Neuronal stem cell (in vitro differentiated cells): Measurements from ENCODE around the gene MYD88.

Experiments used
- DNase-seq: peaks from one replicate; pipeline ENCODE4 v3.0.0-alpha.2; 2013; ENCODE audit warnings: low spot score
- H2AFZ ChIP-seq: one replicate; pipeline ENCODE4 v1.6.1; 2013; ENCODE audit warnings: mild to moderate bottlenecking, low read length, inconsistent platforms
- H2AK5ac ChIP-seq: 2 replicates; pipeline ENCODE4 v1.6.1; 2013; ENCODE audit warnings: low read depth, mild to moderate bottlenecking, inconsistent platforms, low read length, moderate library complexity, mixed read lengths
- H2BK120ac ChIP-seq: 2 replicates; pipeline ENCODE4 v1.6.1; 2013; ENCODE audit warnings: low read depth, mild to moderate bottlenecking, inconsistent platforms, low read length, moderate library complexity, mixed read lengths
- H2BK12ac ChIP-seq: one replicate; pipeline ENCODE4 v1.6.1; 2013; ENCODE audit warnings: low read length, inconsistent platforms
- H2BK15ac ChIP-seq: 2 replicates; pipeline ENCODE4 v1.6.1; 2013; ENCODE audit warnings: mild to moderate bottlenecking, low read length, inconsistent platforms, mixed read lengths
- H2BK5ac ChIP-seq: one replicate; pipeline ENCODE4 v1.6.1; 2013; ENCODE audit warnings: inconsistent platforms, mild to moderate bottlenecking, low read length, moderate library complexity
- H3K14ac ChIP-seq: one replicate; pipeline ENCODE4 v1.6.1; 2013; ENCODE audit warnings: low read length, inconsistent platforms
- H3K18ac ChIP-seq: 2 replicates; pipeline ENCODE4 v1.6.1; 2013; ENCODE audit warnings: low read length, inconsistent platforms
- H3K23ac ChIP-seq: 2 replicates; pipeline ENCODE4 v1.6.1; 2013; ENCODE audit warnings: low read depth, mild to moderate bottlenecking, mixed read lengths, low read length, inconsistent platforms; ENCODE audit not compliant: poor library complexity
- H3K27ac ChIP-seq: replicated peaks from 3 replicates; pipeline ENCODE4 v1.5.1; 2013; ENCODE audit warnings: low read length, inconsistent platforms
- H3K27me3 ChIP-seq, 3 experiments: 2 replicates each; pipeline ENCODE4 v1.6.1; 2013; ENCODE audit warnings: low read length in 3 of 3, mild to moderate bottlenecking in 2 of 3, inconsistent platforms in 1 of 3, low read depth in 1 of 3, mixed read lengths in 1 of 3, moderate library complexity in 1 of 3; ENCODE audit not compliant: control insufficient read depth in 3 of 3, insufficient read depth in 3 of 3
- H3K36me3 ChIP-seq, 2 donors: replicated peaks in 1 of 2; 2 replicates each; pipeline ENCODE4 v1.6.1; 2013; ENCODE audit warnings: low read length in 2 of 2; ENCODE audit not compliant: control insufficient read depth in 2 of 2, insufficient read depth in 2 of 2
- H3K4ac ChIP-seq: 2 replicates; pipeline ENCODE4 v1.6.1; 2013; ENCODE audit warnings: inconsistent platforms, mild to moderate bottlenecking, low read length, moderate library complexity
- H3K4me1 ChIP-seq, 2 donors: 1 replicate in 1 of 2; 2 replicates in 1 of 2; pipeline ENCODE4 v1.6.1; 2013; ENCODE audit warnings: low read length in 2 of 2, low read depth in 1 of 2; ENCODE audit not compliant: control insufficient read depth in 2 of 2, insufficient read depth in 1 of 2
- H3K4me2 ChIP-seq: one replicate; pipeline ENCODE4 v1.6.1; 2013; ENCODE audit warnings: mild to moderate bottlenecking, low read length, inconsistent platforms; ENCODE audit not compliant: insufficient read depth, poor library complexity, severe bottlenecking
- H3K4me3 ChIP-seq, 2 donors: 2 replicates each; pipeline ENCODE4 v1.5.1; 2013; ENCODE audit warnings: low read length in 2 of 2, mild to moderate bottlenecking in 2 of 2, inconsistent platforms in 1 of 2, moderate library complexity in 1 of 2
- H3K79me1 ChIP-seq: one replicate; pipeline ENCODE4 v1.6.1; 2013; ENCODE audit warnings: low read depth, mild to moderate bottlenecking, inconsistent platforms, low read length, moderate library complexity
- H3K9ac ChIP-seq: one replicate; pipeline ENCODE4 v1.6.1; 2013; ENCODE audit warnings: mild to moderate bottlenecking, low read depth, low read length, inconsistent platforms; ENCODE audit not compliant: poor library complexity
- H3K9me3 ChIP-seq, 2 donors: replicated peaks in 1 of 2; 2 replicates each; pipeline versions ENCODE3 to v1.6.1; 2013; ENCODE audit warnings: low read length in 2 of 2, mild to moderate bottlenecking in 2 of 2, inconsistent platforms in 1 of 2, low read depth in 1 of 2, mixed read lengths in 1 of 2, moderate library complexity in 1 of 2; ENCODE audit not compliant: control insufficient read depth in 2 of 2, insufficient read depth in 1 of 2
- H4K8ac ChIP-seq: one replicate; pipeline ENCODE4 v1.6.1; 2013; ENCODE audit warnings: low read depth, mild to moderate bottlenecking, inconsistent platforms, low read length, moderate library complexity
- H4K91ac ChIP-seq: one replicate; pipeline ENCODE4 v1.6.1; 2013; ENCODE audit warnings: low read length, low read depth, mild to moderate bottlenecking, inconsistent platforms; ENCODE audit not compliant: poor library complexity
- WGBS, 2 donors: extraction: QIAGEN DNeasy Blood & Tissue Kit; methylation state at CpG; one replicate each; pipeline ENCODE4 v1.1.7; 2013; ENCODE audit warnings: missing lambda C conversion rate in 2 of 2, mixed read lengths in 1 of 2; ENCODE audit not compliant: insufficient read length in 2 of 2, insufficient replicate concordance in 1 of 2; ENCODE audit errors: extremely low coverage in 2 of 2; 5-methylcytosine and 5-hydroxymethylcytosine counted together

Gene MYD88

GRCh38 chr3:38163117-38163840 is 24.8 kb downstream of the MYD88 start:
- H3K36me3 ChIP-seq = peaks cover 0 to 3% of the 10 kb centered on the region in 2 donors
- peaks cover 6% of the 10 kb centered on the region for H3K79me1 ChIP-seq
- no peak overlapping the region for H3K14ac ChIP-seq
- H4K91ac ChIP-seq = no peak overlapping the region
- H3K4me1 ChIP-seq = peaks cover 2 to 4% of the 10 kb centered on the region in 2 donors
- no peak overlapping the region for H3K23ac ChIP-seq
- no peak overlapping the region for H2BK120ac ChIP-seq
- H3K9me3 ChIP-seq = no peaks in the 10 kb centered on the region
- no peak overlapping the region for H3K4me2 ChIP-seq
- H3K27me3 ChIP-seq = no peaks in the 10 kb centered on the region
- no peak overlapping the region for H2BK12ac ChIP-seq
- H2BK5ac ChIP-seq = no peak overlapping the region
- DNase-seq = no peak
- H3K27ac ChIP-seq = no peak overlapping the region
- no CpG with 5 or more reads among the region's 12 CpGs for whole genome bisulfite sequencing, 2 donors
- no peak overlapping the region for H2AK5ac ChIP-seq
- no peak overlapping the region for H3K18ac ChIP-seq
- H4K8ac ChIP-seq = no peak overlapping the region
- no peak overlapping the region for H3K4ac ChIP-seq
- no peak overlapping the region for H3K9ac ChIP-seq
- no peak overlapping the region for H3K4me3 ChIP-seq
- no peak overlapping the region for H2AFZ ChIP-seq
- no peak overlapping the region for H2BK15ac ChIP-seq

GRCh38 chr3:38163841-38164642 is 25.6 kb downstream of the MYD88 start:
- Histone ChIP-seq H3K4ac (no peak overlapping the region), H2BK12ac (no peak overlapping the region), H3K9me3 (no peaks in the 10 kb centered on the region), H3K27ac (no peak overlapping the region), H3K36me3 (peaks cover 0 to 3% of the 10 kb centered on the region in 2 donors), H4K8ac (no peak overlapping the region), H3K18ac (peak overlapping the region; percentile 93), H2BK5ac (no peak overlapping the region), H3K9ac (no peak overlapping the region), H3K14ac (no peak overlapping the region), H3K4me3 (peak overlapping the region; percentile 74 to 94), H4K91ac (no peak overlapping the region), H3K4me1 (peaks cover 2 to 4% of the 10 kb centered on the region in 2 donors), H2BK15ac (peak overlapping the region; percentile 85), H3K27me3 (no peaks in the 10 kb centered on the region), H2AK5ac (peak overlapping the region; percentile 52), H3K4me2 (peak overlapping the region; percentile 88), H2BK120ac (no peak overlapping the region), H3K23ac (no peak overlapping the region), H2AFZ (peak overlapping the region; percentile 95), H3K79me1 (peaks cover 6% of the 10 kb centered on the region)
- WGBS, 2 donors = no CpG with 5 or more reads among the region's 24 CpGs
- no peak for DNase-seq

GRCh38 chr3:38164643-38164951 is 26.1 kb downstream of the MYD88 start:
- no peak overlapping the region for H4K8ac ChIP-seq
- no peak overlapping the region for H3K9ac ChIP-seq
- peak overlapping the region; percentile 91 for H3K23ac ChIP-seq
- no peak overlapping the region for H3K4ac ChIP-seq
- peak overlapping the region; percentile 19 for H2AK5ac ChIP-seq
- peaks cover 6% of the 10 kb centered on the region for H3K79me1 ChIP-seq
- peak overlapping the region; percentile 88 for H3K4me2 ChIP-seq
- peak overlapping the region; percentile 85 for H2BK15ac ChIP-seq
- H2AFZ ChIP-seq = peak overlapping the region; percentile 95
- no peak for DNase-seq
- H3K9me3 ChIP-seq = no peaks in the 10 kb centered on the region
- peaks cover 0 to 3% of the 10 kb centered on the region in 2 donors for H3K36me3 ChIP-seq
- H2BK120ac ChIP-seq = no peak overlapping the region
- H3K4me3 ChIP-seq = peak overlapping the region; percentile 74 to 94
- no CpG with 5 or more reads among the region's 17 CpGs for WGBS, 2 donors
- peaks cover 2 to 4% of the 10 kb centered on the region in 2 donors for H3K4me1 ChIP-seq
- peak overlapping the region; percentile 93 for H3K18ac ChIP-seq
- no peak overlapping the region for H4K91ac ChIP-seq
- no peak overlapping the region for H3K14ac ChIP-seq
- peak overlapping the region; percentile 98 for H2BK5ac ChIP-seq
- peak overlapping the region; percentile 45 for H3K27ac ChIP-seq
- no peaks in the 10 kb centered on the region for H3K27me3 ChIP-seq
- H2BK12ac ChIP-seq = no peak overlapping the region
